Subcutaneous abdominal adipose tissue (tissue), 5 donors: Measurements from ENCODE around the gene ZNFX1.
"Not testable (repeated sequence)": the region's sequence is repeated elsewhere in the genome, so short reads cannot be mapped to it uniquely, and the experiment has no call there.

Experiments
- H3K27ac ChIP-seq: one replicate; pipeline ENCODE4 v1.7.0; 2013; ENCODE audit warnings: low read depth, mild to moderate bottlenecking, inconsistent platforms, low read length, moderate library complexity
- H3K27me3 ChIP-seq, 5 donors: one replicate each; pipeline ENCODE4 v1.7.0; 2013; ENCODE audit warnings: low read length in 5 of 5, inconsistent platforms in 1 of 5; ENCODE audit not compliant: control insufficient read depth in 5 of 5, insufficient read depth in 4 of 5
- H3K36me3 ChIP-seq, 5 donors: one replicate each; pipeline ENCODE4 v1.7.0; 2013; ENCODE audit warnings: low read length in 5 of 5; ENCODE audit not compliant: control insufficient read depth in 5 of 5, insufficient read depth in 5 of 5
- H3K4me1 ChIP-seq, 5 donors: one replicate each; pipeline ENCODE4 v1.7.0; 2013; ENCODE audit warnings: low read length in 5 of 5, mild to moderate bottlenecking in 3 of 5, moderate library complexity in 1 of 5; ENCODE audit not compliant: control insufficient read depth in 5 of 5, insufficient read depth in 5 of 5
- H3K4me3 ChIP-seq, 5 donors: one replicate each; pipeline ENCODE4 v1.7.0; 2013; ENCODE audit warnings: low read length in 5 of 5, low read depth in 1 of 5
- H3K9ac ChIP-seq, 5 donors: one replicate each; pipeline ENCODE4 v1.7.0; 2013; ENCODE audit warnings: low read length in 5 of 5, mild to moderate bottlenecking in 4 of 5, moderate library complexity in 3 of 5
- H3K9me3 ChIP-seq, 5 donors: one replicate each; pipeline ENCODE4 v1.7.0; 2013; ENCODE audit warnings: low read length in 5 of 5; ENCODE audit not compliant: control insufficient read depth in 5 of 5
- donor health status: healthy.
- donor health status: healthy.
- donor health status: healthy.
- donor health status: healthy.
- donor health status: healthy.

The ZNFX1 gene

GRCh38 chr20:49203746-49204145, 74.1 kb downstream of the ZNFX1 start:
- no peak overlapping the region for H3K4me3 ChIP-seq
- no peaks in the 10 kb centered on the region for H3K27me3 ChIP-seq
- no peaks in the 10 kb centered on the region for H3K9me3 ChIP-seq
- no peaks in the 10 kb centered on the region for H3K4me1 ChIP-seq
- H3K9ac ChIP-seq: no peak overlapping the region
- H3K36me3 ChIP-seq: no peaks in the 10 kb centered on the region
- no peak overlapping the region for H3K27ac ChIP-seq

GRCh38 chr20:49203011-49203410, 74.8 kb downstream of the ZNFX1 start:
- no peaks in the 10 kb centered on the region for H3K4me1 ChIP-seq
- no peaks in the 10 kb centered on the region for H3K9me3 ChIP-seq
- no peak overlapping the region for H3K4me3 ChIP-seq
- H3K36me3 ChIP-seq: no peaks in the 10 kb centered on the region
- H3K27me3 ChIP-seq: no peaks in the 10 kb centered on the region
- no peak overlapping the region for H3K9ac ChIP-seq
- H3K27ac ChIP-seq: no peak overlapping the region

DNA sequence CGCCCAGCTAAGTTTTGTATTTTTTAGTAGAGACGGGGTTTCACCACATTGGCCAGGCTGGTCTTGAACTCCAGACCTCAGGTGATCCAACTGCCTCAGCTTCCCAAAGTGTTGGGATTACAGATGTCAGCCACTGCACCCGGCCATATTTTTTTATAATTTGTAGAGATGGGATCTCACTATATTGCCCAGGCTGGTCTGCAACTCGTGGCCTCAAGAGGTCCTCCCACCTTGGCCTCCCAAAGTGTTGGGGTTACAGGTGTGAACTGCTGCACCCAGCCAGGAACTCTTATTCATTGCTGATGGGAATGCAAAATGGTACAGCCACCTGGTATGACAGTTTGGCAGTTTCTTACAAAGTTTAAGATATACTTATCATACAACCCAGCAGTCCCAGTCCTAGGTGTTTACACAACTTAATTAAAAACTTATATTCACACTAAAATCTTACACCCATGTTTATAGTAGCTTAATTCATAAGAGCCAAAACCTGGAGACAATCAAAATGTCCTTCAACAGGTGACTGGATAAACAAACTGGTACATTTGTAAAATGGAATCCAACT, 78.0 kb downstream of the ZNFX1 start:
- Histone ChIP-seq H3K9me3 (no peaks in the 10 kb centered on the region), H3K27me3 (no peaks in the 10 kb centered on the region), H3K36me3 (no peaks in the 10 kb centered on the region), H3K27ac (no peak overlapping the region), H3K9ac (no peak overlapping the region), H3K4me1 (no peaks in the 10 kb centered on the region), H3K4me3 (no peak overlapping the region)

DNA sequence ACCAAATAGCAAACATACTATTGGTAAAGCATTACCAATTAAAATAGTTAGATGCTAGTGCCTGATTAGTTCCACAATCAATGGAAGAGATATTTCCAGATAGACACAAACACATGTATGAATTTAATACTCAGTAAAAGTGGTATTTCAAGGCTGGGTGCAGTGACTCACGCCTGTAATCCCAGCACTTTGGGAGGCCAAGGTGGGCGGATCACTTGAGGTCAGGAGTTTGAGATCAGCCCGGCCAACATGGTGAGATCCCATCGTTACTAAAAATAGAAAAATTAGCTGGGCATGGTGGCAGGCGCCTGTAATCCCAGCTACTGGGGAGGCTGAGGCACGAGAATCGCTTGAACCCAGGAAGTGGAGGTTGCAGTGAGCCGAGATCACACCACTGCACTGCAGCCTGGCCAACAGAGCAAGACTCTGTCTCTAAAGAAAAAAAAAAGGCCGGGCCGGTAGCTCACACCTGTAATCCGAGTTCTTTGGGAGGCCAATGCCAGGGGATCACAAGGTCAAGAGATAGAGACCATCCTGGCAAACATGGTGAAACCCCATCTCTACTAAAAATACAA, 84.8 kb downstream of the ZNFX1 start:
- H3K27me3 ChIP-seq, H3K4me3 ChIP-seq, H3K9ac ChIP-seq, H3K4me1 ChIP-seq, H3K36me3 ChIP-seq, H3K27ac ChIP-seq, H3K9me3 ChIP-seq: not testable (repeated sequence)
